NCI-H446 (cell line): ENCODE data around the gene HOXD1.
A peak's percentile ranks its signal among the peaks of the same experiment; 100 is the strongest.

Source experiments
- DNase-seq, 2 experiments: peaks; one replicate each; lab custom pipeline; 2025; lab: John Stamatoyannopoulos, UW

The HOXD1 gene

GRCh38 chr2:176165370-176166050 lies 23.0 kb upstream of the HOXD1 start:
- DNase-seq, result no peak

DNA sequence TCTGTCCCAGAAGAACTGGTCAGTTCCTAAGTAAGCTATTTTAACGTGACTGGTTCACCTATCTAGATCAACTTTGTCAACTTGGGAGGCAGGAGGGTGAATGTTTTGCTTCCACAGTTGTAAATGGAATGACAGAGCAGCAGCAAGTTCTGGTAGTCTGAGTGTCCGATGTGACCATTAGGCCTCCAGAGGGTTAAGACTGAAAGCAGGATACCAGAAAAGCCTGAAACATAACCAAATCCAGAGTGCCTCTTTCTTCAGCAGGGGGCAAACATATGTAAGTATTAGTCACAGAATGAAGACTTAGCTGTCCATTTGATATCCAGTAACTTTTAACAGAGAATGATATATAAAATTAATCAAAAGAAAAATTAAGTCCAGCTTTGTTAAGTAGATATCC lies 22.2 kb upstream of the HOXD1 start:
- DNase-seq, result no peak

- DNase-seq, result no peak
Observed at GRCh38 chr2:176167398-176167797, 21.1 kb upstream of the HOXD1 start.

DNA sequence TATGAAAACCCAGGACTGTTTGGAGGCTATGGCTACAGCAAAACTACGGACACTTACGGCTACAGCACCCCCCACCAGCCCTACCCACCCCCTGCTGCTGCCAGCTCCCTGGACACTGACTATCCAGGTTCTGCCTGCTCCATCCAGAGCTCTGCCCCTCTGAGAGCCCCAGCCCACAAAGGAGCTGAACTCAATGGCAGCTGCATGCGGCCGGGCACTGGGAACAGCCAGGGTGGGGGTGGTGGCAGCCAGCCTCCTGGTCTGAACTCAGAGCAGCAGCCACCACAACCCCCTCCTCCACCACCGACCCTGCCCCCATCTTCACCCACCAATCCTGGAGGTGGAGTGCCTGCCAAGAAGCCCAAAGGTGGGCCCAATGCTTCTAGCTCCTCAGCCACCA lies 19.3 kb upstream of the HOXD1 start:
- no peak for DNase-seq

- no peak for DNase-seq
Observed at GRCh38 chr2:176169711-176170110, 18.8 kb upstream of the HOXD1 start.

DNA sequence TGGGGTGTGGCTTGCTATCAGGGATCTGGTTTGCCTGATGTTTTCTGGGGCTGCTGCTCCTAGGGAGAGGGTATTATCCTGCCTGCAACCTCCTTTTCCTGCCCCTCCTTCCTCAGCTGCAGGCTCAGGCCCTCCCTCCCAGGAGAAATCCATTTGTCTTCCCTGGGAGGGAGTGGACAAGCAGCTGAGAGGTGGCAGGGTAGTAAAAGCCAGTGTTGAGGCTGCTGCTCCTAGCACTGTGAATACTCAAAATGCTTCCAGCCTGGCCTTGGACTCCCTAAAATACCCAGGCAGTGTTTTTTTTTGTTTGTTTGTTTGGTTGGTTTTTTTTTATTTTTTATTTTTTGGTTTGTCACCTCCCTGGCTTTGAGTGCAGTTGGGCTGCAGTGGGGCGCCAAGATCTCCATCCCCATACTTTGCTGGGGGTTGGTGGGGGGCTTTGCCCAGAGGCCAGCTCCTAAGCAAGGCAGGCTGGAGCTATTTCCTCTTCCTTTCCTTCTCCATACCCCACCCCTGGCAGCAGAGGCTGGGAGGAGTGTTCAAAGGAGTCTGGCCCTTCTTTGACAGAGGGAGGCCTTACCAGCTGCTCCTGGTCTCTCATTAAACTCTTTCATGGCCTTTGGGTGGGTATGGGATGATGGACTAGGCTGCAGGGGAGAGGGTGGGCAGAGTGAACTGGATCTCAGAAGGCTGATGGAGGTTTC lies 17.7 kb upstream of the HOXD1 start:
- no peak for DNase-seq

GRCh38 chr2:176171351-176172006 lies 17.0 kb upstream of the HOXD1 start:
- no peak for DNase-seq

- no peak for DNase-seq
Observed at GRCh38 chr2:176172007-176172894, 16.2 kb upstream of the HOXD1 start.

- no peak for DNase-seq
Observed at GRCh38 chr2:176172895-176173566, 15.4 kb upstream of the HOXD1 start.

DNA sequence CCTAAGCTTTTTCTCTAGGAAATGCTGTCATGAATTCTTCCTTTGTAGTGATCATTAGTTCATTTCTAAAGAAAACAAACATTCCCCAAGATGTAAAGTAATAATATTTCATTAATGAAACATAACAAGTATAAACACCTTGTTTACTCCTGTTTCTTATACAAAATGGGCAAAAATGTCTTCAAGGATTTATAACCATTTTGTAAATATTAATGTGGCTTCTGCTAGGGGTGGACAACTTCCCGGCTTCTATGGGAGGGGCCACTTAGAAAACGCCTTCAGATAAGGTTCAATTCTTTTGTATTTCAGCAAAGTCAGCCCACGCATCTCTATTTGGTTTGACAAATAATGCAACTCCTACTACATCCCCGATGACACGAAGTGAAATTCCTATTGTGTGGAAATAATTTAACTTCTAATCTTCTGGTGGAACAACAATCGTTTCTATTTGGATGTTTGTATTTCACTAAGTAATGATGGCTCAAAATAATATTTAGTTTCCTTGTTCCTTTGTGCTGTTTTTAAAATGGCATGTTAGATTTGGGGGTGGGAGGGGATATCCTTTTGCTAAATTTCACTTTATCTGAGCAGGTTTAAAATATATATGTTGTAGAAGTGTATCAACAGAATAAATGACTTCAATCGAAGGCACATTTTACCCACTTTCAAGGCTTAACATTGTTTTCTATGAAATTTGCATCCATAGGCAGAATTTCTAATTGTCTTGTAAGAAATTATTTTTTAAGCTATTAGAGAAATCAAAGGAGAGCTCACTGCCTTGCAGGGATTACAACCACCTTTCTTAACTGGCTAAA lies 14.7 kb upstream of the HOXD1 start:
- no peak for DNase-seq

GRCh38 chr2:176174382-176174823 lies 14.1 kb upstream of the HOXD1 start:
- DNase-seq, result no peak

GRCh38 chr2:176174824-176175708 lies 13.4 kb upstream of the HOXD1 start:
- DNase-seq, result no peak

GRCh38 chr2:176175709-176176607 lies 12.5 kb upstream of the HOXD1 start:
- no peak for DNase-seq

DNA sequence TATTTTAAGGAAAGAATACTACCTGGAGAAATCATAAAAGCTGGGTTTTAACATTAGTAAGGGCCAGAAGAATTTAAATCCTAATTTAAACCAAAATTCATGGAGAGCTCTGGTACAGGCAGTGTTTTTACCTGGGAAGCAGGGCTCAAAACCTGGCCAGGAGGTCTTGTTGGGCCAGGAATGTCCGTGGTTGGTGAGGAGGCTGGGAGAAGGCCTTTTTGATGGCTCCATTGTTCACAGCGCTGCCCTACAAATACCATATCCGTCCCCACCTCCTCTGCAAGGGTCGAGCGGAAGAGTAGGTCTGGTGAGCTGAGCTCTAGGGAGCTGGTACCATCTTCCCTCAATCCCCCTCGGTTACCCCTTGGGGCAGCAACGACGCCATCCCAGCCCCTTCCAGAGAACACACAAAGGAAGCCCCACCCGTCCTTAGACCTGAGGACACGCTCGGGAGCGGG lies 10.9 kb upstream of the HOXD1 start:
- DNase-seq, result no peak

GRCh38 chr2:176178038-176178756 lies 10.3 kb upstream of the HOXD1 start:
- DNase-seq, result peak in 1 of 2 experiments; percentile 28

GRCh38 chr2:176178757-176179295 lies 9.6 kb upstream of the HOXD1 start:
- DNase-seq, result no peak

- DNase-seq, result no peak
Observed at GRCh38 chr2:176181551-176181950, 6.9 kb upstream of the HOXD1 start.

GRCh38 chr2:176182671-176183070 lies 5.8 kb upstream of the HOXD1 start:
- no peak for DNase-seq
